ENCODE results near the gene RHBDL1. TPM values are rescaled to one million over a fixed set of nuclear protein-coding genes. Genes with fewer than 3 reads are reported as not detected.

Gene RHBDL1
- total RNA-seq, 5 donors from 2014 or later (not counting 1 experiment from before 2014, with no cell fraction given), result 2.0 to 3.6 (median 2.5) TPM

DNA sequence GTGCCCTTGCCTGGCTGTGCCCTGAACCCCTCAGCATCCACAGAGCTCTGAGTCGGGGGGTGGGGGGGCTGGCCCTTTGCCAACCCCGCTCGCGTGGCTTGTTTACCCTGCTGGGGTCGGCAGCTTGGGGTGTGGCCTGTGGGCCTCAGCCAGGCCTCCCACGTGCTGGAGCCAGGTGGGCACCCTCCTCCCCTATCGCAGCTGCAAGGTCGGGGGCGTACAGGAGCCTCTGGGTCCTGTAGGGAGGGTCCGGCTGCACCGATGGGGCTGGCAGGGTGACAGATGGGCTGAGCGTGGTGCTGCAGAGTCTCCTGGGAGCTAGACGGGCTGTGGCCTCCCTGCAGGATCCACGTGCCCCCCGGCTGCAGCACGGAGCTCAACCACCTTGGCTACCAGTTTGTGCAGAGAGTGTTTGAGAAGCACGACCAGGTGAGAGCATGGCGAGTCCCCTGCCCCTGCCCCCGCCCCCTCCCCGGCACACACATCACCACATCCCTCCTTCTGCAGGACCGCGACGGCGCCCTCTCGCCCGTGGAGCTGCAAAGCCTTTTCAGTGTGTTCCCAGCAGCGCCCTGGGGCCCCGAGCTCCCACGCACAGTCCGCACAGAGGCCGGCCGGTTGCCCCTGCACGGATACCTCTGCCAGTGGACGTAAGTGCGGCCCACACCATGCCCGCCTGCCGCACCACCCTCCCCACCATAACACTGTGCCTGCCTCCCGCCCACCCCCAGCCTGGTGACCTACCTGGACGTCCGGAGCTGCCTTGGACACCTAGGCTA lies 3.9 kb upstream of the RHBDL1 start:
- no peak overlapping the region for H3K27ac ChIP-seq (ENCODE audit: low read length)
- peaks cover 0 to 16% of the 10 kb centered on the region in 2 experiments for H3K27me3 ChIP-seq (replicated peaks in 1 of 2; ENCODE audit: control insufficient read depth in 2 of 2, extremely low read depth in 1 of 2, insufficient read depth in 2 of 2, low read length in 1 of 2)
- POLR2A ChIA-PET, result interaction anchor here in 1 of 2 donors (0.6 kb wide), 1 partner anchor 26 kb away, joined by 4 read pairs; no protein-coding TSS in a partner anchor
- H3K4me3 ChIP-seq (ENCODE audit: control insufficient read depth in 1 of 2, extremely low read depth in 1 of 2, low read length in 1 of 2), result no peak overlapping the region
- WGBS (ENCODE audit: insufficient coverage), result 91% methylated on average over 39 of the region's 40 CpGs
- H3K27ac Mint-ChIP-seq, result no peak overlapping the region
- H3K36me3 ChIP-seq (ENCODE audit: control insufficient read depth in 2 of 2, extremely low read depth in 1 of 2, insufficient read depth in 1 of 2, low read length in 1 of 2), result peaks cover 14 to 39% of the 10 kb centered on the region in 2 donors
- peaks cover 7% of the 10 kb centered on the region for H3K36me3 Mint-ChIP-seq
- no peaks in the 10 kb centered on the region for H3K9me3 ChIP-seq
- no peak for ATAC-seq (replicated peaks in 1 of 4)
- DNase-seq, result no peak
- H3K4me3 Mint-ChIP-seq, result no peak overlapping the region
- H3K4me1 Mint-ChIP-seq, result peaks cover 0 to 20% (median 18%) of the 10 kb centered on the region in 3 donors
- no peaks in the 10 kb centered on the region for H3K9me3 Mint-ChIP-seq
- H3K4me1 ChIP-seq (ENCODE audit: control insufficient read depth in 1 of 2, extremely low read depth in 1 of 2, insufficient read depth in 2 of 2, low read length in 2 of 2), result peaks cover 3 to 41% of the 10 kb centered on the region in 2 experiments
- peaks cover 0 to 6% of the 10 kb centered on the region in 2 donors for H3K27me3 Mint-ChIP-seq
- CTCF ChIA-PET, result interaction anchor here (0.5 to 0.6 kb wide), 2 partner anchors 28 to 436 kb away, joined by 3 to 5 read pairs; no protein-coding TSS in a partner anchor

DNA sequence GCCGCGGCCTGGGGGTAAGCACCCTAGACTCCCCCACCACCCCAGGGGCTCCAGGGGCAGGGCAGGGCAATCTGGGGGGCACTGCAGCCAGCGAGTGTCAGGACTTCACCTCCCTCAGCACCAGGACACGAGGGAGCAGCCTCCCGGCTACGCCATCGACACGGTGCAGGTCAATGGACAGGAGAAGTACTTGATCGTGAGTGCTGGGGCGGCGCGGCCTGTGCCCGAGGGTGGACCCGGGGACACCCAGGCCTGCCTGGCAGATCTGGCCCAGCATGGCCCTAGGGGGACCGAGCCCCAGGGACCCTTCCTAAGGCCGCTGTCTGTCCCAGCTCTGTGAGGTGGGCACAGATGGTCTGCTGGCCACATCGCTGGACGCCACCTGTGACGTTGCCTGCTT lies 3.1 kb upstream of the RHBDL1 start:
- H3K27me3 ChIP-seq (replicated peaks in 1 of 2; ENCODE audit: control insufficient read depth in 2 of 2, extremely low read depth in 1 of 2, insufficient read depth in 2 of 2, low read length in 1 of 2), result peaks cover 0 to 24% of the 10 kb centered on the region in 2 experiments
- peaks cover 14 to 39% of the 10 kb centered on the region in 2 donors for H3K36me3 ChIP-seq (ENCODE audit: control insufficient read depth in 2 of 2, extremely low read depth in 1 of 2, insufficient read depth in 1 of 2, low read length in 1 of 2)
- Mint-ChIP-seq H3K4me3 (no peak overlapping the region), H3K27ac (no peak overlapping the region), H3K4me1 (peaks cover 0 to 24% (median 21%) of the 10 kb centered on the region in 3 donors), H3K36me3 (peaks cover 7% of the 10 kb centered on the region), H3K9me3 (no peaks in the 10 kb centered on the region), H3K27me3 (peaks cover 0 to 6% of the 10 kb centered on the region in 2 donors)
- H3K9me3 ChIP-seq, result no peaks in the 10 kb centered on the region
- ATAC-seq (replicated peaks in 1 of 4), result no peak
- ChIA-PET POLR2A (no interaction called here), CTCF (no interaction called here)
- 97% methylated on average over 16 of the region's 19 CpGs for WGBS (ENCODE audit: insufficient coverage)
- DNase-seq, result no peak
- H3K4me1 ChIP-seq (ENCODE audit: control insufficient read depth in 1 of 2, extremely low read depth in 1 of 2, insufficient read depth in 2 of 2, low read length in 2 of 2), result peaks cover 0 to 41% of the 10 kb centered on the region in 2 experiments
- H3K4me3 ChIP-seq (ENCODE audit: control insufficient read depth in 1 of 2, extremely low read depth in 1 of 2, low read length in 1 of 2), result no peak overlapping the region
- no peak overlapping the region for H3K27ac ChIP-seq (ENCODE audit: low read length)

DNA sequence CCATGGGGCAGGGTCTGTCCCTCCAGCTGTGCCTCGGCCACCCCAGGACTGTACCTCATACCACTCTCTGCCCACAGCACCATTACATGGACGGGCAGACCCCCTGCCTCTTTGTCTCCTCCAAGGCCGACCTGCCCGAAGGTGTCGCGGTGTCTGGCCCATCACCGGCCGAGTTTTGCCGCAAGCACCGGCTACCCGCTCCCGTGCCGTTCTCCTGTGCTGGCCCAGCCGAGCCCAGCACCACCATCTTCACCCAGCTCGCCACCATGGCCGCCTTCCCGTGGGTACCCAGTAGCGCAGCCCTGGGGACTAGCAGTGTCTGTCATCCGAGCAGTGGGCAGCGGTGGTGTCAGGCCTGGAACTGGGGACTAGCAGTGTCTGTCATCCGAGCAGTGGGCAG lies 2.6 kb upstream of the RHBDL1 start:
- ATAC-seq (replicated peaks in 1 of 4), result no peak
- H3K27ac ChIP-seq (ENCODE audit: low read length), result no peak overlapping the region
- Mint-ChIP-seq H3K36me3 (peaks cover 7% of the 10 kb centered on the region), H3K27ac (no peak overlapping the region), H3K9me3 (no peaks in the 10 kb centered on the region), H3K4me1 (peaks cover 0 to 20% (median 17%) of the 10 kb centered on the region in 3 donors), H3K27me3 (peaks cover 0 to 6% of the 10 kb centered on the region in 2 donors), H3K4me3 (peak overlapping the region in 1 of 3 donors; percentile 43)
- CTCF ChIA-PET, result interaction anchor here in 1 of 2 donors (0.6 kb wide), 1 partner anchor 708 kb away, joined by 4 read pairs; no protein-coding TSS in a partner anchor
- 94% methylated on average over 19 of the region's 21 CpGs for WGBS (ENCODE audit: insufficient coverage)
- peaks cover 14 to 39% of the 10 kb centered on the region in 2 donors for H3K36me3 ChIP-seq (ENCODE audit: control insufficient read depth in 2 of 2, extremely low read depth in 1 of 2, insufficient read depth in 1 of 2, low read length in 1 of 2)
- peaks cover 0 to 25% of the 10 kb centered on the region in 2 experiments for H3K27me3 ChIP-seq (replicated peaks in 1 of 2; ENCODE audit: control insufficient read depth in 2 of 2, extremely low read depth in 1 of 2, insufficient read depth in 2 of 2, low read length in 1 of 2)
- H3K9me3 ChIP-seq, result no peaks in the 10 kb centered on the region
- H3K4me1 ChIP-seq (ENCODE audit: control insufficient read depth in 1 of 2, extremely low read depth in 1 of 2, insufficient read depth in 2 of 2, low read length in 2 of 2), result peaks cover 0 to 41% of the 10 kb centered on the region in 2 experiments
- no peak for DNase-seq
- POLR2A ChIA-PET, result no interaction called here
- H3K4me3 ChIP-seq (ENCODE audit: control insufficient read depth in 1 of 2, extremely low read depth in 1 of 2, low read length in 1 of 2), result no peak overlapping the region

DNA sequence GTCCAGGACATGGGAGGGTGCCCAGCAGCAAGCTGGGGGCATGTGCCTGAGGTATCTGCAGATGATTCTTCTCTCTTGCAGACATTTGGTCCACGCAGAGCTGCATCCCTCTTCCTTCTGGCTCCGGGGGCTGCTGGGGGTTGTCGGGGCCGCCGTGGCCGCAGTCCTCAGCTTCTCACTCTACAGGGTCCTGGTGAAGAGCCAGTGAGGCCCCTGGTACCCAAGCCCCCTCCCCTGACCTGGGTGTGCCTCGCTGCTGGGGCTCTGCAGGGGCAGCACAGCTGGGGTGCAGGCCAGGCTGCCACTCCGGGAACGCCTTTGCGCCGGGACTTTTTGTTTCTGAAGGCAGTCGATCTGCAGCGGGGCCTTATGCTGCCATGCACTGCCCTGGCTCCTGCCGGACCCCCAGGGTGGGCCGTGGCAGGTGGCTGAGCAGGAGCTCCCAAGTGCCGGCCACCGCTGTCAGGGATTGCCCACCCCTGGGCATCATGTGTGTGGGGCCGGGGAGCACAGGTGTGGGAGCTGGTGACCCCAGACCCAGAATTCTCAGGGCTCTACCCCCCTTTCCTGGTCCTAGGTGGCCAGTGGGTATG lies 2.0 kb upstream of the RHBDL1 start:
- peaks cover 14 to 39% of the 10 kb centered on the region in 2 donors for H3K36me3 ChIP-seq (ENCODE audit: control insufficient read depth in 2 of 2, extremely low read depth in 1 of 2, insufficient read depth in 1 of 2, low read length in 1 of 2)
- Mint-ChIP-seq H3K36me3 (peaks cover 7% of the 10 kb centered on the region), H3K4me3 (no peak overlapping the region), H3K9me3 (no peaks in the 10 kb centered on the region), H3K4me1 (peaks cover 0 to 20% (median 17%) of the 10 kb centered on the region in 3 donors), H3K27me3 (peaks cover 0 to 6% of the 10 kb centered on the region in 2 donors), H3K27ac (no peak overlapping the region)
- H3K27me3 ChIP-seq (replicated peaks in 1 of 2; ENCODE audit: control insufficient read depth in 2 of 2, extremely low read depth in 1 of 2, insufficient read depth in 2 of 2, low read length in 1 of 2), result peaks cover 0 to 25% of the 10 kb centered on the region in 2 experiments
- H3K4me1 ChIP-seq (ENCODE audit: control insufficient read depth in 1 of 2, extremely low read depth in 1 of 2, insufficient read depth in 2 of 2, low read length in 2 of 2), result peaks cover 0 to 40% of the 10 kb centered on the region in 2 experiments
- WGBS (ENCODE audit: insufficient coverage), result 95% methylated on average over 15 of the region's 18 CpGs
- H3K4me3 ChIP-seq (ENCODE audit: control insufficient read depth in 1 of 2, extremely low read depth in 1 of 2, low read length in 1 of 2), result no peak overlapping the region
- no peak for ATAC-seq (replicated peaks in 1 of 4)
- POLR2A ChIA-PET, result no interaction called here
- no peak overlapping the region for H3K27ac ChIP-seq (ENCODE audit: low read length)
- no peaks in the 10 kb centered on the region for H3K9me3 ChIP-seq
- no peak for DNase-seq
- CTCF ChIA-PET, result interaction anchor here in 1 of 2 donors (0.6 kb wide), 1 partner anchor 707 kb away, joined by 4 read pairs; no protein-coding TSS in a partner anchor

DNA sequence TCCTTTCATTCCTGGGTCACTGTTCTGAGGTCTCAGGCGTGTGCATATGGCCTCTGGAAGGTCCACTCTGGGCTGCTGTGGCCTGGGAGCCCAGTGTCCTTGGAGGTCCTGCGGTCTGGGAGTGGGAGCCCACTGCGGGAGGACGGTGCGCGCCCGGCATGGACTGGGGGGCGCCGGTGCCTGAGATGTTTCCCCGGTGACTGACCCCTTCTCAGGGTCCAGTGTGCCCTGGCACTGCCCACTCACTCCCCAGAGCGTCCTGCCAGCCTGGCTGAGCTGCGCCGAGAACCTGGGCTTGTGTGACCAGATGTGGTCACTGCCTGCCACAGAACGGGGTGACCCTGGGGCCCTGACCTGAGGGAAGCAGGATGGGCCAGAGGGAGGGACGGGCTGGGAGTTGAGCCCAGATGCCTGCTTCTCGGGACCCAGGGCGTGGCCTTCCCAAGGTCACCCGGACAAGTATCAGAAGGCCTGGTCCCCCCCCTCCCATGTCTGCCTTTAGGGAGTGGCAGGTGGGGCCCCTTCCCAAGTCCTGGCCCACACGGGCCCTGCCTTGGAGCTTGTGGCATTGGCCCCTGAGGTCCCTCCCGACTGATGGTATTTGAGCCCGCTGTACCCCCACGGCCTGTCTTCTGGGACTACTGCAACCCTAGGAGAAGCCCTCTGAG lies 1.1 kb upstream of the RHBDL1 start:
- 93% methylated on average over 22 of the region's 22 CpGs for WGBS (ENCODE audit: insufficient coverage)

More for the DNA sequence above, 1.1 kb upstream of the RHBDL1 start:
- DNase-seq (no peak), ATAC-seq (replicated peaks in 1 of 4) (no peak)
- CTCF ChIA-PET, result no interaction called here
- Histone ChIP-seq H3K9me3 (no peaks in the 10 kb centered on the region), H3K27me3 (replicated peaks in 1 of 2; ENCODE audit: control insufficient read depth in 2 of 2, extremely low read depth in 1 of 2, insufficient read depth in 2 of 2, low read length in 1 of 2) (peaks cover 0 to 25% of the 10 kb centered on the region in 2 experiments), H3K27ac (ENCODE audit: low read length) (no peak overlapping the region), H3K4me1 (ENCODE audit: control insufficient read depth in 1 of 2, extremely low read depth in 1 of 2, insufficient read depth in 2 of 2, low read length in 2 of 2) (peaks cover 0 to 38% of the 10 kb centered on the region in 2 experiments), H3K36me3 (ENCODE audit: control insufficient read depth in 2 of 2, extremely low read depth in 1 of 2, insufficient read depth in 1 of 2, low read length in 1 of 2) (peaks cover 14 to 35% of the 10 kb centered on the region in 2 donors), H3K4me3 (ENCODE audit: control insufficient read depth in 1 of 2, extremely low read depth in 1 of 2, low read length in 1 of 2) (no peak overlapping the region)
- peaks cover 0 to 6% of the 10 kb centered on the region in 2 donors for H3K27me3 Mint-ChIP-seq
- POLR2A ChIA-PET, result no interaction called here
- H3K4me3 Mint-ChIP-seq, result no peak overlapping the region
- H3K36me3 Mint-ChIP-seq, result peaks cover 7% of the 10 kb centered on the region
- H3K4me1 Mint-ChIP-seq, result peaks cover 6 to 21% (median 20%) of the 10 kb centered on the region in 3 donors
- no peak overlapping the region for H3K27ac Mint-ChIP-seq
- no peaks in the 10 kb centered on the region for H3K9me3 Mint-ChIP-seq
